Hematopoietic multipotent progenitor cell treated with erythropoietin and hydrocortisone succinate and interleukin-3 and kit ligand, for 6 days (in vitro differentiated cells): ENCODE measurements around the gene ETFBKMT.

ENCODE experiments used
- DNase-seq: peaks from one replicate; pipeline ENCODE4 v3.0.0-alpha.2; 2015

ETFBKMT gene

DNA sequence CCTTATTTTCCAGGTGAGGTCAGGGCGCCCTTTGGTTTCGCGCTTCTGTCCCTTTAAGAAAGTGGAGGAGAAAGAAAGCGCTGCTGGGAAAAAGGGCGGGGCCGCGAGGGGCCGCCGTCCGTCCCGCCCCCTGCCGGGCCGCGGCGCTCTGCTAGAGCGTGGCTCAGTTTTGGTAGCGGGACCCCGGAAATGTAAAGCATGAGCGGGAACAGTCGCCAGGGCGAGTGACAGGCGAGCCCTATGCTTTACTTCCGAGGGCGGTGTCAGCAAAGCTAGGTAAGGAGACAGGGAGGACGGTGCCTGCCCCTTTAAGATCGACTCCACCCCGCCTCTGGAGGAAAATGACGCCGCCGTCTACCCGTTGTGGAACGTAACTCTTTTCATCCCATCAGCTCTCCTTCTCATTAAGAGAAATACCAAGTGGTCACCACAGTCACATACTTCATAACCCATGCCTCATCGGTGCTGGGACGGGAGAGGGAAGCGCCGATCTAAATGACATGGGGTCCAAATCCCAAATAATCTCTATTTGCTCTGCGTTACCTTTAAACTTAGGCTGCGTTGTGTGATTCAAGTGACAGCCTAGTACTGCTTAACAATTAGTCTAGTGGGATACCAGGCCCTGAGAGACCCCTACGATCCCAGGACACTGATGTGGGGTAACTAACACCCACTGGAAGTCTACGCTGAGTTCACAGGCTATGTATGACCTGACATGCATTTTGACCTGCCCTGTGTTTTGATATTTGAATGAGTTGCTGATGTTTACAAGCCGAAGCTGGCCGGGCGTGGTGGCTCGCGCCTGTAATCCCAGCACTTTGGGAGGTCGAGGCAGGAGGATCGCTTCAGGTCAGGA lies at the start of gene ETFBKMT:
Gene ETFBKMT (plus strand): TSS at position 602 of the 856 bp plus-strand sequence. CDS start 2,266 bp downstream, outside the sequence.
- DNase-seq: peak; percentile 98

GRCh38 chr12:31612819-31613218 lies 46.7 kb upstream of the ETFBKMT start:
- no peak for DNase-seq

DNA sequence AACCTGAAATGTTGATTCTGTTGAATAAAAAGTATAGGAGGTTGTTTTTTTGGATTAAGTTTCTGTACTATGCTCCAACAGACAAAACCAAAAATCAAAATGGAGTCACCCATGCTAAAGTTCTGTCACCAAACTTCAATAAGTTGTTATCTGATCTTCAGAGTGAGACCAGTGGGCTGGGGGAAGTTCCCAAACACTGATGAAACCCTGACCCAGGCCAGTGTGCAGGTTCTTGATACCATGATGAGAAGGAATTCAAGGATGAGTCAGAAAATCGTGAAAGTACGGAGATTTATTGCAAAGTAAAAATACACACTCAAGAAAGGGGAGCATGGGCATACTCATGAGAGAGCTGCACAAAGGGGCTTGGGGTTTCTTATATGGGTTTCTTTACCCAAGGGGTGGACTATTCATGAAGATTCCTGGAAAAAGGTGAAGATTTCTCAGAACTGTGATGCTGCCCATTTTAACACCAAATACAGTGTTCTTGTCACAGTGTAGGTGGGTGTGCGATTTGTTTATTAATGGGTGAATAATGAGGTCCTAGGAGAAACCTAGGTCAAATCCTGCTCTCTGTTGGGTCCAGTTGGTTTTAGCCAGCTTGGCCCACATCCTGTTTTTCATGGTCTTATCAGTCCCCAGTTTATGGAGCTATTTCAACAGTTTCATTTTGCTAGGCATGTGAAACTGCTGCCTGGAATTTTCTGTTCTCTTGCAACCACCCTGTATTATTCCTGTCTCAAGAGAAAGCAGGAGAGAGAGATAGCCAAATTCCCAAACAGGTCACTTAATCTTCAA lies 41.1 kb upstream of the ETFBKMT start:
- no peak for DNase-seq

- no peak for DNase-seq
Observed at GRCh38 chr12:31620311-31620710, 39.2 kb upstream of the ETFBKMT start.

GRCh38 chr12:31622038-31622437 lies 37.5 kb upstream of the ETFBKMT start:
- no peak for DNase-seq

DNA sequence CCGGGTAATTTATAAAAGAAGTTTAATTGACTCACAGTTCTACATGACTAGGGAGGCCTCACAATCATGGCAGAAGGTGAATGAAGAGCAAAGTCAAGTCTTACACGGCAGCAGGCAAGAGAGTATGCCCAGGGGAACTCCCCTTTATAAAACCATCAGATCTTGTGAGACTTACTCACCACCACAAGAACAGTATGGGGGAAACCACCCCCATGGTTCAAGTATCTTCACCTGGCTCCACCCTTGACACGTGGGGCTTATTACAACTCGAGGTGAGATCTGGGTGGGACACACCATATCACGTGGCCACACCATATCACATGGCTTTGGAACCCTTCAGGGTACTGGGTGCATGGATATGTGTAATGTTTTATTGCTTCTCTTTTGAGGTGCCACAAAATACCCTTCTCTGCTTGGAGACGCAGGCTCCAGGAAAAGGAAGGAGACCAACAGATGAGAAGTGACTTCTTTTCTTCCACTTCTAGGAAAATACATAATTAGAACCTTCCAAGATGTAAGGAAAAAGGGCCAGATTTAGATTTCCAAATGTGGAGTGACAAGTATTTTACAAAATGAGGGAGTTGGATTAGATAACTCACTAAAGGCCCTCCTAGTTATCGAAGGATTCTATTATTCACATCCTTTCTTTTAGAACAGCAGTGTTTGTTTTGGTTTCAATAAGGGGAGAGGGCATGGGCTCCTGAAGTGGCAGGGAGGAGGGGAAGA lies 33.1 kb upstream of the ETFBKMT start:
- no peak for DNase-seq

DNA sequence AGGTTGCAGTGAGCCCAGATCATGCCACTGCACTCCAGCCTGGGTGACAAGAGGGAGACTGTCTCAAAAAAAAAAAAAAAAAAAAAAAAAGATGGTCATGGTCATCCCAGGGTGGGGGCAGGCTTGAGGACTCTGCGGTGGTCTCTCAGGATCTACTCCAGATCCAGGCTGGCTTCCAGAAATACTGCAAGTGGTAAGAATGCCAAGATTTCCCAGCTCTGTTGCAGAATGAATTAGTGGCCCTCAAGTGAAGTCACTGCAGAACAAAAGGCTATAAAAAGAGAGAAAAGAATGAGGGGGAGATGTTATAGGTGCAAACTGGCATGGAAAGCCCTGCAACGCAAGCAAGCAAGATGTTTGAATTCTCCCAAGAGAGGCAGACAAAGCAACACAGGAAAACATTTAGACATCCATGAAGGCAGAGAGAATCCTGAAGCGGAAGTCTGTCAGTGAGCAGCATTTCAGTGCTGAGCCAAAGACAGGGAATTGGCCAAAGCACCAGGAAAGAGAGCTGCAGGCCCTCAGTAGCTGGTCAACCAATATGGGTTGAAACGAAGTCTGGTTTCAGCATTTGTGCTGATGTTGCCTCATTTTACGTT lies 31.9 kb upstream of the ETFBKMT start:
- DNase-seq: no peak

DNA sequence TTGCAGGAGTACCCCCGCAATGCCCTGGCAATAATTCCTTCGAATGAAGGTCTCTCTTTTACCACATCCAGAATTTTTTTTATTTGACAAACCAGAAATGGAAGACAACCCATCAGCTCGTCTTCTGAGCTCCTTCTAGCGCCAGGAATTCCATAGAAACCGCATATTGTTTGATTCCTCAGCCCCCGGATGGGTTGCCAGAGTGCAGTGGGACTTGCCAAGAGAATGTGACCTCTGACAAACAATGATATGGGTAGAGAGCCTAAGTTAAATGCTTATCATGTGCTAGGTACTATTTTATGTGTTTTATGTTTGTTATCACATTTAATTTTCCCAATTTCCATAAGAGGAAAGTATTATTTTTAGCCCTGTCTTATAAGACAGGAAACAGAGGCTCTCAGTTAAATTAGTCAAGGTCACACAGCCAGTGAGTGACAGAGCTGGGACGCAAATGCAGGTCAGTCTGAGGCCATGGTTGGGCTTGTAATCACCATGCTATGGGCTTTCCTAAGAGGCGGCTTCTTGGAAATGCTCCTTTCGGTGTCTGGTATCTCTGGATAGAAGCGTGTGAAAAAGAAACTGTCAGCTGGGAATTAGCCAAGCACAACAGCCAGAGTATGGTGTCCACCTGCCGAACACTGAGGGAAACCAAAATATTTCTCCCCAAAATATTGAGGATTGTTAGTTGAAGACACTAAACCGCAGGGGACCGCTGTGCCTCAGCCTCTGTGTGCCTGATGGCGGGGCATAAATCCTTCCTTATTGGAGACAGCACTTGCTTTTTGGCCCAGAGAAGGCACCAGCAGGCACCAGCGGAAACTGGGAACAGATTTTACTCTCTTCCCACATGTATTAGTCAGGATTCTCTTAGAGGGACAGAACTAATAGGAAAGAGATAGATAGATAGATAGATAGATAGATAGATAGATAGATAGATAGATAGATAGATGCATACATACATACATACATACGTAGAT lies 29.4 kb upstream of the ETFBKMT start:
- DNase-seq: no peak

DNA sequence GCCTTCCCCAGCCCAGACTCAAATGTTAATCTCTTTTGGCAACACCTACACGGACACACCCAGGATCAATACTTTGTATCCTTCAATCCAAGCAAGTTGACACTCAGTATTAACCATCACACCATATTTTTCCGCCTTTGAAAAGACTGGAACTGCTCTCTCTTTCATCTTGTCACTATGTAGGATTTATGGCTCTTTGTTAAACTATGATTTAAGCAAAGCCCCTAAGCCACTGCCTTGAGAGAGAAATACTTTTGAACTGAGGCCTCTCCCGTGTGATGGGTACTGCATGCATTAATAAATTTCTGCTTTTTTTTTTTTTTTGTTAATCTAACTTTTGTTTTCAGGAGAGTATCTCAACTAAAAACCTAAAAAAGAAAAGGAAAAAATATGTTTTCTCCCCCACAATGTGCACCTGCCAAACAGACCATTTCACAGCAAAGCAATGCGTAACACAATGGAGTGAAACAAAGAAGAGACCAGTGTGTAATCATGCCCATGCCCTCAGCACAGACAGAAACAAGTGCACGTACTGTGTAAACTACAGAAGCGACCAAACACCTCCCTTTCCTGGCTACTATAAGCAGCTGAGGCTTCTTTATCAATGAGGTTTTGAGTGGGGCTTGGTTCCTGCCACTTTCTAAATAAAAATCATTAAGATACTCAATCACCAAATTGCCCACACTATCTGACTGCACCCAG lies 28.3 kb upstream of the ETFBKMT start:
- DNase-seq: no peak

- DNase-seq: no peak
Observed at GRCh38 chr12:31631809-31632208, 27.7 kb upstream of the ETFBKMT start.

DNA sequence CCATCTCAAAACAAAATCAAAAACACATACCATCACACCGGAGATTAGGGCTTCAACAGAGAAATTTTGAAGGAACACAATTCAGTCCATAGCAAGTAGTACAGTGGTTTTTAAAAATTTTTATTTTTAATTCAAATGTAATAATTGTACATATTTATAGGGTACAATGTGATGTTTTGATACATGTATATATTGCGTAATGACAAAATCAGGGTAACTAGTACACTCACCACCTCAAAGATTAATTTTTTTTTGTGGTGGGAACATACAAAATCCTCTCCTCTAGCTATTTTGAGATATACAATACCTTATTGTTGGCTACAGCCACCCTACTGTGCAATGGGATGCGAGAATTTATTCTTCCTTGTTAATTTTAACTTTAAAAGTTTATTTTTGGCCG lies 26.0 kb upstream of the ETFBKMT start:
- no peak for DNase-seq

- no peak for DNase-seq
Observed at GRCh38 chr12:31634620-31635019, 24.9 kb upstream of the ETFBKMT start.

GRCh38 chr12:31641509-31642090 lies 17.9 kb upstream of the ETFBKMT start:
- no peak for DNase-seq

GRCh38 chr12:31644536-31644935 lies 15.0 kb upstream of the ETFBKMT start:
- no peak for DNase-seq

- DNase-seq: no peak
Observed at GRCh38 chr12:31645924-31646323, 13.6 kb upstream of the ETFBKMT start.

DNA sequence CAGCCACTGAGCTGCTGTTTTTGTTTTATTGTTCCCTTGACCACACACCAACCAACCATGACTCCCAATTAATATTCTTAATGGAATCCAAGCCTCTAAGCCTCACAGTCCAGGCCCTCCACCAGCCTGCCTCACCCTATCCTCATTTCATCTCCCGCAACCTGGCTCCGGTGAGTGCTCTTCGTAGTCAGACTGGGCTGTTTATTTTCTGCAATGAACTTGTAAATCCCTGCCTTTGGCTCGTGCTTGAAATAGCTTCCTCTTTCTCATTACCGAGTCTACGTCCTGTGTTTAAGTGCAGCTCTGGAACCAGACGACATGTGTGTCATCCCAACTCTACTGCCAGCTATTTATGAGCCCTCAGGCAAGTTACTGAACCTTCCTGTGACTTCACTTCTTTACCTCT lies 12.4 kb upstream of the ETFBKMT start:
- DNase-seq: no peak

- DNase-seq: no peak
Observed at GRCh38 chr12:31650918-31651317, 8.6 kb upstream of the ETFBKMT start.

DNA sequence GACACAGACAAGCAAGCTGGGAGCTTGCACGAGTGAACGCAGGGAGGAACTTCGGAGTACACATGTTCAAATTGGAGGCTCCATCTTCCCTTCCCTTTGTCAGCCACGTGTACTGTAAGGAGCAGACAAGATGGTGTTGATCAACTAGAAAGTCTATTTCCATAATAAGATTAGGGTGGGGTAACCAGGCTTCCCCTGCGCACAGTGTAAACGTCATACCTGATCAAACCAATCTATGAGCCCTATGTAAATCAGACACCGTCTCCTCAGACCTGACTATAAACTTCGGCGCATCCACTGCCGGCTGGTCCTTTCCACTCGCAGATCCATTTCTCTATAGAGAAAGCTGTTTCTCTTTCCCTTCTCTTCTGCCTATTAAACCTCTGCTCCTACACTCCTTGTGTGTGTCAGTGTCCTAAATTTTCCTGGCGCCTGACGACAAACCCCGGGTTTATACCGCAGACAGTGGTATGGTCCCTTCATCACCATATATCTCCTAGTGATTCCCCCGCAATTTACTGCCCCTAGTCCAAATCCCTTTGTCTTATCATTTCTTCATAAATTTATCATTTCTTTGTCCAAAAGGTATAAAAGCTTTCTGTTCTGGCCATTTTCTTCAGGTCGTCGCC lies 7.5 kb upstream of the ETFBKMT start:
- DNase-seq: peak; percentile 42

DNA sequence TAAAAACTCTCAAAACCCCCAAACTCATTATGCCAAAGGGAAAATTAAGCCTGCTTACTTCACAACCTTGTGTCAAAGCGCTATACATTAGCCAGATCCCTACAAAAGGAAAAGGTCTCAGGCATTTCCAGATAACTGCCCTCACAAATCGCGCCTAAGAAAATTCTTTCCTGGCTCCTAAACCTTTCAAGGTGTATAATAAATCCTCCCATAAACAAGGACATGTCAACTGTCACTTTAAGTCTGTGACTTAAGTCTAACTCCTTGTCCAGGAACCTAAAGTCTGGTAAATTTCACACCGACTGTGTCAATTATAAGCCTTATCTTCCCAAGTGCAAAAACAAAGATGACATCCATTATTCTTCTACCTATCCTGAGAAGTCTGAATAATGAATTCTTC lies 4.3 kb upstream of the ETFBKMT start:
- no peak for DNase-seq

DNA sequence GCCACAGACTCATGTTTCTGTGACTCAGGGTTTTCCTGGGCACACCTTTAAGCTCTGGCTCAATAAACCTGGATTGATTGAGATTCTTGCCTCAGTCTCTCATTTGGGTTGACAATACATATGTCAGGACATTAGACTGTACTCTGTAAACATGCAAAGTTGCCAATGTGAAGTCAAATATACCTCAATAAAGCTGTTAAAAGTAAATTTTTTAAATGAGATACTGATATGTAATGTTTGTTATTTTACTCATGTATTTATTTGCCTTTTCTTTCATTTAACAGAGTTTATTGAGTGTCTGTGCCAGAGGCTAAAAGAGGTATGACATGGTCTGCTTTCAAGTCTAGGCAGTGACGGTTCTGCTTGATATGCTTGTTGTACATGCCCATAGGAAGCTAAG lies 3.7 kb upstream of the ETFBKMT start:
- no peak for DNase-seq
